ENCODE data around the gene PCNT. TPM values are rescaled to one million over a fixed set of nuclear protein-coding genes. Genes with fewer than 3 reads are reported as not detected.
A peak's percentile ranks its signal among the peaks of the same experiment; 100 is the strongest.

The PCNT gene
- total RNA-seq, 1 experiment from 2014 or later, result 39.6 TPM

- no peaks in the 10 kb centered on the region for H3K23me2 ChIP-seq (ENCODE audit: insufficient read length, low read depth, low read length, poor library complexity, severe bottlenecking)
Measured at GRCh38 chr21:46420241-46421190, 96.6 kb downstream of the PCNT start.

More at GRCh38 chr21:46420241-46421190, 96.6 kb downstream of the PCNT start:
- Histone ChIP-seq H2BK5ac (ENCODE audit: insufficient read length, low read length) (no peak overlapping the region), H2AFZ (ENCODE audit: low read length) (no peak overlapping the region), H2AK5ac (ENCODE audit: insufficient read length, low read length) (no peak overlapping the region), H2BK20ac (ENCODE audit: low read depth, low read length, poor library complexity, severe bottlenecking) (no peak overlapping the region), H3K27ac (ENCODE audit: insufficient read length, low read depth, low read length) (no peak overlapping the region), H3K79me1 (ENCODE audit: insufficient read depth, low read depth, low read length, poor library complexity, severe bottlenecking) (no peaks in the 10 kb centered on the region), H3K4me2 (ENCODE audit: insufficient read depth, insufficient read length, low read length) (no peak overlapping the region), H3K4me1 (ENCODE audit: insufficient read depth, low read length) (no peaks in the 10 kb centered on the region), H3K56ac (ENCODE audit: insufficient read length, low read depth, low read length) (no peak overlapping the region), H4K8ac (replicated peaks; ENCODE audit: insufficient read length, low read depth, low read length) (no peak overlapping the region), H4K5ac (ENCODE audit: insufficient read length, low read depth, low read length) (no peak overlapping the region), H4K20me1 (ENCODE audit: control insufficient read depth, insufficient read depth, insufficient read length) (no peaks in the 10 kb centered on the region), H3T11ph (ENCODE audit: low read length) (no peak overlapping the region), H4K91ac (ENCODE audit: insufficient read length, low read depth, low read length) (no peak overlapping the region), H3K4ac (ENCODE audit: low read depth, low read length) (no peak overlapping the region), H3K27me3 (ENCODE audit: insufficient read depth, low read length) (no peaks in the 10 kb centered on the region), H3K18ac (ENCODE audit: insufficient read length, low read depth, low read length) (no peak overlapping the region), H2BK15ac (ENCODE audit: low read depth, low read length) (no peak overlapping the region), H3K79me2 (ENCODE audit: insufficient read depth, low read length) (no peaks in the 10 kb centered on the region), H2BK120ac (ENCODE audit: low read depth, low read length, poor library complexity, severe bottlenecking) (no peak overlapping the region), H2BK12ac (ENCODE audit: insufficient read length, low read depth, low read length) (no peak overlapping the region), H3K9me3 (ENCODE audit: control insufficient read depth, low read depth, low read length) (no peaks in the 10 kb centered on the region), H3K23ac (ENCODE audit: insufficient read length, low read depth, low read length) (no peak overlapping the region), H3K14ac (ENCODE audit: insufficient read depth, low read length) (no peak overlapping the region), H3K9ac (ENCODE audit: extremely low read depth, insufficient read length, low read length) (no peak overlapping the region)
- H3K9me3 Mint-ChIP-seq, result no peaks in the 10 kb centered on the region
- H3K27ac Mint-ChIP-seq, result peak overlapping the region in 1 of 3 experiments; percentile 32; a peak in 3 of 7 replicates
- no peak for DNase-seq
- H3K36me3 Mint-ChIP-seq (ENCODE audit: insufficient read depth in 1 of 3, low read depth in 3 of 3), result peaks cover 20 to 56% (median 55%) of the 10 kb centered on the region in 3 experiments
- TF ChIP-seq CTCF (conservative IDR thresholded peaks at IDR 0.05), result no peak
- no CpG with 5 or more reads among the region's 16 CpGs for WGBS (ENCODE audit: extremely low coverage, insufficient read length, low lambda C conversion rate)
- peaks cover 7 to 11% of the 10 kb centered on the region in 2 experiments; a peak in 3 of 4 replicates for H3K4me1 Mint-ChIP-seq
- no peaks in the 10 kb centered on the region for H3K27me3 Mint-ChIP-seq (ENCODE audit: low read depth)
- H3K4me3 Mint-ChIP-seq, result no peak overlapping the region

All from H9 (cell line).